HG03097 (cell line): ENCODE data around the gene TCF25.
"Not testable (repeated sequence)": the region's sequence is repeated elsewhere in the genome, so short reads cannot be mapped to it uniquely, and the experiment has no call there.

Experiments
- ATAC-seq: cut with Tn5 transposase; IDR thresholded peaks from one replicate; pipeline ENCODE4 v1.9.1; 2021; ENCODE audit not compliant: unreplicated experiment, low FRiP score

Gene TCF25

GRCh38 chr16:89918453-89919347 lies 45.3 kb downstream of the TCF25 start, which contains the start of gene MC1R:
Gene MC1R (plus strand): TSS chr16:89918862. CDS start chr16:89919259, 397 bp downstream.
- no peak for ATAC-seq

- no peak for ATAC-seq
Measured at GRCh38 chr16:89919535-89920406, 46.4 kb downstream of the TCF25 start.

GRCh38 chr16:89920723-89921122 lies 47.3 kb downstream of the TCF25 start:
- no peak for ATAC-seq

- no peak for ATAC-seq
Measured at GRCh38 chr16:89921131-89921701, 47.8 kb downstream of the TCF25 start.

- no peak for ATAC-seq
Measured at GRCh38 chr16:89921702-89922476, 48.5 kb downstream of the TCF25 start.

GRCh38 chr16:89922477-89922883 lies 49.1 kb downstream of the TCF25 start:
- ATAC-seq = no peak

- ATAC-seq = no peak
Measured at GRCh38 chr16:89922884-89923639, 49.7 kb downstream of the TCF25 start, which contains the start of gene TUBB3. Gene TUBB3 (plus strand): TSS chr16:89923342. CDS start chr16:89923402, 60 bp downstream.

GRCh38 chr16:89923640-89924296 lies 50.4 kb downstream of the TCF25 start:
- no peak for ATAC-seq

GRCh38 chr16:89924297-89924924 lies 51.0 kb downstream of the TCF25 start:
- ATAC-seq = no peak

- no peak for ATAC-seq
Measured at GRCh38 chr16:89924925-89925307, 51.5 kb downstream of the TCF25 start.

- ATAC-seq = no peak
Measured at GRCh38 chr16:89925596-89926079, 52.2 kb downstream of the TCF25 start.

- no peak for ATAC-seq
Measured at GRCh38 chr16:89931305-89931896, 58.0 kb downstream of the TCF25 start.

- no peak for ATAC-seq
Measured at GRCh38 chr16:89931964-89932363, 58.6 kb downstream of the TCF25 start.

- ATAC-seq = not testable (repeated sequence)
Measured at GRCh38 chr16:89934019-89934418, 60.6 kb downstream of the TCF25 start.

GRCh38 chr16:89934611-89935553 lies 61.5 kb downstream of the TCF25 start:
- ATAC-seq = no peak

- ATAC-seq = not testable (repeated sequence)
Measured at GRCh38 chr16:89935620-89936019, 62.2 kb downstream of the TCF25 start.

GRCh38 chr16:89936034-89936433 lies 62.6 kb downstream of the TCF25 start:
- ATAC-seq = no peak
